Caco-2 (cell line): ENCODE results near the gene SLC4A4. TPM values are rescaled to one million over a fixed set of nuclear protein-coding genes. Genes with fewer than 3 reads are reported as not detected.

Experiments used
- BruUV-seq: library from RNA; stranded (reverse); fragments of 400-500 nt; replicated peaks from 2 replicates; lab custom pipeline; 2021; lab: Mats Ljungman, UMichigan
- CTCF ChIA-PET: fragments of 300-600 bp; sonication (Branson Sonifier 250); formaldehyde crosslinking; loops from one replicate; lab custom pipeline; 2022; ENCODE audit warnings: antibody characterized with exemption; lab: Charles Lee
- POLR2A ChIA-PET: fragments of 300-600 bp; sonication (Branson Sonifier 250); formaldehyde crosslinking; loops from one replicate; lab custom pipeline; 2022; ENCODE audit warnings: antibody characterized with exemption; lab: Charles Lee
- DNase-seq, 2 experiments: peaks; one replicate each; pipeline versions ENCODE4 v3.0.0 to v3.0.0-alpha.2; 2020 to 2022
- H3K27me3 ChIP-seq: replicated peaks from 2 replicates; pipeline ENCODE4 v1.6.0; 2011; ENCODE audit warnings: low read length; ENCODE audit not compliant: control insufficient read depth, insufficient read depth
- H3K36me3 ChIP-seq: 2 replicates; pipeline ENCODE4 v1.5.1; 2011; ENCODE audit warnings: low read length; ENCODE audit not compliant: control insufficient read depth, insufficient read depth
- H3K4me1 ChIP-seq: fragments of 250-450 bp; sonication (Bioruptor Pico); 2 replicates; pipeline ENCODE4 v1.5.1; 2020; ENCODE audit warnings: mild to moderate bottlenecking
- H3K4me3 ChIP-seq: 2 replicates; pipeline ENCODE4 v1.5.1; 2011; ENCODE audit warnings: low read depth, mild to moderate bottlenecking, control low read depth, low read length
- H3K9me3 ChIP-seq: fragments of 250-450 bp; sonication (Bioruptor Pico); 2 replicates; pipeline ENCODE4 v1.5.1; 2020; ENCODE audit warnings: mild to moderate bottlenecking, moderate library complexity
- H3K27ac Mint-ChIP-seq: one replicate; pipeline ENCODE4 v1.8.0; 2022; ENCODE audit warnings: mixed read lengths; ENCODE audit not compliant: unreplicated experiment
- H3K27me3 Mint-ChIP-seq: one replicate; pipeline ENCODE4 v1.8.0; 2022; ENCODE audit warnings: mixed read lengths; ENCODE audit not compliant: insufficient read depth, unreplicated experiment
- H3K36me3 Mint-ChIP-seq: one replicate; pipeline ENCODE4 v1.8.0; 2022; ENCODE audit warnings: mild to moderate bottlenecking, mixed read lengths; ENCODE audit not compliant: insufficient read depth, unreplicated experiment
- H3K4me1 Mint-ChIP-seq: one replicate; pipeline ENCODE4 v1.8.0; 2022; ENCODE audit warnings: low read depth, mixed read lengths; ENCODE audit not compliant: unreplicated experiment
- H3K4me3 Mint-ChIP-seq: one replicate; pipeline ENCODE4 v1.8.0; 2022; ENCODE audit warnings: mild to moderate bottlenecking, moderate library complexity, mixed read lengths; ENCODE audit not compliant: unreplicated experiment
- H3K9me3 Mint-ChIP-seq: one replicate; pipeline ENCODE4 v1.8.0; 2022; ENCODE audit warnings: mixed read lengths; ENCODE audit not compliant: unreplicated experiment
- intact Hi-C: fragments of 100-400 bp; cut with micrococcal nuclease; formaldehyde crosslinking; loops from one replicate; pipeline ENCODE4 v1.10.0; 2022; ENCODE audit not compliant: unreplicated experiment
- total RNA-seq: library from RNA; stranded (reverse); gene quantifications from 2 replicates; pipeline ENCODE4 v1.2.3, GENCODE V29; 2022
- TF ChIP-seq, protein P1 (sequence below), 2 experiments: fragments of 200-600 bp in 1 of 2; IDR thresholded peaks; 1 replicate in 1 of 2; 2 replicates in 1 of 2; pipeline versions ENCODE4 v1.5.1 to v1.8.0; 2011 to 2022; ENCODE audit warnings: antibody characterized with exemption in 1 of 2, control low read depth in 1 of 2, inconsistent platforms in 1 of 2, low read depth in 1 of 2, low read length in 1 of 2, mild to moderate bottlenecking in 1 of 2, moderate library complexity in 1 of 2; ENCODE audit not compliant: insufficient read depth in 1 of 2, severe bottlenecking in 1 of 2, unreplicated experiment in 1 of 2

Gene SLC4A4
- total RNA-seq, 1 experiment from 2014 or later: 0.29 TPM

DNA sequence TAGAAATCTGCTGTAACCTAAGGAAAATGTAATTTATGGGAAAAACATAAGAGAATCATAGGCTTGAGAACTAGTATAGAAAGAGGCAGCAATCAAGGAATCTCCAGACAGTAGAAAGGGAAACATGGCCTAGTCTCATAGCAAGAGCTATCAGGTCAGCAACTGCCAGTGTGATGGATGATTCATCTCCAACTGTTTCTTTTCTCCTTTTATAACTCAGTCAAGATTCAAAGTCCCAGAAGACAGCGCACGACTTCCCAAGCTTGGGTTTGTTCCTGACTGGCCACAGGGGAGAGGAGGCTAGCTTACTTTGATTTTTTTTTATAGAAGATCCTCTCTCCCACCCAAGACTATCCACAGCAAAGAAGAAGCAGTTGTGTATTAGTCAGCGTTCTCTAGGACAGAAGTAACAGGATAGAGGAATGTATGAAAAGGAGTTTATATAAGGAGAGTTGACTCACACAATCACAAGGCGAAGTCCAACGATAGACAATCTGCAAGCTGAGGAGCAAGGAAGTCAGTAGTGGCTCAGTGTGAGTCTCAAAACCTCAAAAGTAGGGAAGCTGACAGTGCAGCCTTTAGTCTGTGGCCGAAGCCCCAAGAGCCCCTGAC is 263.6 kb downstream of the SLC4A4 start:
- no peak for DNase-seq
- Histone ChIP-seq H3K4me3 (no peak overlapping the region), H3K4me1 (peaks cover 43% of the 10 kb centered on the region), H3K9me3 (no peaks in the 10 kb centered on the region), H3K27me3 (no peaks in the 10 kb centered on the region), H3K36me3 (no peaks in the 10 kb centered on the region)
- TF ChIP-seq, protein P1, sequence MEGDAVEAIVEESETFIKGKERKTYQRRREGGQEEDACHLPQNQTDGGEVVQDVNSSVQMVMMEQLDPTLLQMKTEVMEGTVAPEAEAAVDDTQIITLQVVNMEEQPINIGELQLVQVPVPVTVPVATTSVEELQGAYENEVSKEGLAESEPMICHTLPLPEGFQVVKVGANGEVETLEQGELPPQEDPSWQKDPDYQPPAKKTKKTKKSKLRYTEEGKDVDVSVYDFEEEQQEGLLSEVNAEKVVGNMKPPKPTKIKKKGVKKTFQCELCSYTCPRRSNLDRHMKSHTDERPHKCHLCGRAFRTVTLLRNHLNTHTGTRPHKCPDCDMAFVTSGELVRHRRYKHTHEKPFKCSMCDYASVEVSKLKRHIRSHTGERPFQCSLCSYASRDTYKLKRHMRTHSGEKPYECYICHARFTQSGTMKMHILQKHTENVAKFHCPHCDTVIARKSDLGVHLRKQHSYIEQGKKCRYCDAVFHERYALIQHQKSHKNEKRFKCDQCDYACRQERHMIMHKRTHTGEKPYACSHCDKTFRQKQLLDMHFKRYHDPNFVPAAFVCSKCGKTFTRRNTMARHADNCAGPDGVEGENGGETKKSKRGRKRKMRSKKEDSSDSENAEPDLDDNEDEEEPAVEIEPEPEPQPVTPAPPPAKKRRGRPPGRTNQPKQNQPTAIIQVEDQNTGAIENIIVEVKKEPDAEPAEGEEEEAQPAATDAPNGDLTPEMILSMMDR (IDR thresholded peaks at IDR 0.05; ENCODE audit: insufficient read depth in 1 of 2, low read depth in 1 of 2, low read length in 1 of 2, severe bottlenecking in 1 of 2, unreplicated experiment in 1 of 2): no peak
- H3K27me3 Mint-ChIP-seq: no peaks in the 10 kb centered on the region
- intact Hi-C loops: no loop called here
- peaks cover 3% of the 10 kb centered on the region for H3K36me3 Mint-ChIP-seq
- no peak overlapping the region for H3K4me3 Mint-ChIP-seq
- ChIA-PET POLR2A (no interaction called here), CTCF (no interaction called here)
- H3K27ac Mint-ChIP-seq: no peak overlapping the region
- no TSS peak for BruUV-seq
- H3K4me1 Mint-ChIP-seq: peaks cover 44% of the 10 kb centered on the region
- peaks cover 5% of the 10 kb centered on the region for H3K9me3 Mint-ChIP-seq

DNA sequence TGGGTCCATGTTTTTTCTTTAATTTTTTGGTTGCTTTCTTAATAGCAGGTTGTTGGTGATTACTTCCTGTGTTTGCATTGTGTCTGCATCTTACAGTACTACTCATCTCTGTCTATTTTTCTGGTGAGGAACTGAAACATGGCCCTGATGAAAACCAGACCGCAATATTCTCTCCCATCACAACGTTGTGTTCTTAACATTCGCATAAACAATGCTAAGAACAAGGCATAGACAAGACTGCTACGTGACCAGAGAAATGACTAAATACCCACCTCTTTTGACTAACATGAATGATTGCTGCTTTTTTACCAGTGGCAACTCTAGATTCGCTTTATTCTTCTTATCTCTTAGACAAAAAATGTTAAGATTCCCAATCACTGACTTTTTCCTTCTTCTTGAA is 266.0 kb downstream of the SLC4A4 start:
- H3K27ac Mint-ChIP-seq: no peak overlapping the region
- no TSS peak for BruUV-seq

DNA sequence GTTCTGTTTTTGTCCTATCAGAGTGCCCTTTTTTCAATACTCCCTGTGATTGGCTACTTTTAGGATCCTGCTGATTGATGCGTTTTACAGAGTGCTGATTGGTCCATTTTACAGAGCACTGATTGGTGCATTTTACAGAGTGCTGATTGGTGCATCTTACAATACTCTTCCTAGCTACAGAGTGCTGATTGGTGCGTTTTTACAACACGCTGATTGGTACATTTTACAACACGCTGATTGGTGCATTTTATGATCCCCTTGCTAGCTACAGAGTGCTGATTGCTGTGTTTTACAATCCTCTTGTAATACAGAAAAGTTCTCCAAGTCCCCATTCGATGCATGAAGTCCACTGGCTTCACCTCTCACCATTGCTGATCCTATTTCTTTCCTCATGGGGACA is 268.3 kb downstream of the SLC4A4 start:
- Mint-ChIP-seq H3K36me3 (peaks cover 11% of the 10 kb centered on the region), H3K4me1 (peaks cover 42% of the 10 kb centered on the region), H3K27me3 (no peaks in the 10 kb centered on the region), H3K4me3 (no peak overlapping the region), H3K27ac (peak overlapping the region; percentile 93), H3K9me3 (peaks cover 29% of the 10 kb centered on the region)
- BruUV-seq: no TSS peak
- Histone ChIP-seq H3K27me3 (no peaks in the 10 kb centered on the region), H3K4me1 (peaks cover 36% of the 10 kb centered on the region), H3K4me3 (no peak overlapping the region), H3K36me3 (no peaks in the 10 kb centered on the region), H3K9me3 (no peaks in the 10 kb centered on the region)
- intact Hi-C loops: no loop called here
- POLR2A ChIA-PET: no interaction called here
- no peak for DNase-seq
- CTCF ChIA-PET: no interaction called here
- TF ChIP-seq, protein P1 (IDR thresholded peaks at IDR 0.05; ENCODE audit: insufficient read depth in 1 of 2, low read depth in 1 of 2, low read length in 1 of 2, severe bottlenecking in 1 of 2, unreplicated experiment in 1 of 2): no peak

More for the DNA sequence above, 266.0 kb downstream of the SLC4A4 start:
- intact Hi-C loops: no loop called here
- Histone ChIP-seq H3K27me3 (no peaks in the 10 kb centered on the region), H3K4me3 (no peak overlapping the region), H3K4me1 (peaks cover 42% of the 10 kb centered on the region), H3K36me3 (no peaks in the 10 kb centered on the region), H3K9me3 (no peaks in the 10 kb centered on the region)
- Mint-ChIP-seq H3K27me3 (no peaks in the 10 kb centered on the region), H3K4me1 (peaks cover 50% of the 10 kb centered on the region), H3K4me3 (no peak overlapping the region), H3K9me3 (peaks cover 15% of the 10 kb centered on the region), H3K36me3 (peaks cover 11% of the 10 kb centered on the region)
- CTCF ChIA-PET: no interaction called here
- DNase-seq: no peak
- TF ChIP-seq, protein P1 (IDR thresholded peaks at IDR 0.05; ENCODE audit: insufficient read depth in 1 of 2, low read depth in 1 of 2, low read length in 1 of 2, severe bottlenecking in 1 of 2, unreplicated experiment in 1 of 2): no peak
- POLR2A ChIA-PET: no interaction called here
